Thyroid gland (tissue), 4 donors: ENCODE measurements around the gene FLNA. TPM values are rescaled to one million over a fixed set of nuclear protein-coding genes. Genes with fewer than 3 reads are reported as not detected.

Experiments used
- DNase-seq, 2 donors: peaks; one replicate each; pipeline ENCODE4 v3.0.0-alpha.2; 2019
- H3K27ac ChIP-seq, 3 donors: fragments of 200-600 bp; sonication (generic); 1 replicate in 2 of 3; 2 replicates in 1 of 3; pipeline ENCODE4 v1.5.1; 2016 to 2019; ENCODE audit warnings: mild to moderate bottlenecking in 1 of 3, moderate library complexity in 1 of 3
- H3K27me3 ChIP-seq: fragments of 200-600 bp; sonication (generic); one replicate; pipeline ENCODE4 v1.5.1; 2019
- H3K36me3 ChIP-seq, 2 donors: fragments of 200-600 bp; sonication (generic); one replicate each; pipeline ENCODE4 v1.5.1; 2016 to 2019
- H3K4me1 ChIP-seq, 2 donors: fragments of 200-600 bp; sonication (generic); one replicate each; pipeline ENCODE4 v1.5.1; 2017 to 2019
- H3K4me3 ChIP-seq, 3 donors: fragments of 200-600 bp; sonication (generic); replicated peaks in 1 of 3; 1 replicate in 2 of 3; 2 replicates in 1 of 3; pipeline ENCODE4 v1.5.1; 2016; ENCODE audit warnings: mild to moderate bottlenecking in 1 of 3
- H3K9me3 ChIP-seq: fragments of 200-600 bp; sonication (generic); one replicate; pipeline ENCODE4 v1.5.1; 2017
- CTCF ChIP-seq, 6 experiments: fragments of 200-600 bp in 3 of 6; fragments of 450-650 bp in 3 of 6; sonication (generic) in 3 of 6; IDR thresholded peaks; one replicate each; pipeline ENCODE4 v1.5.1; 2016 to 2019; ENCODE audit warnings: antibody characterized with exemption in 6 of 6, mild to moderate bottlenecking in 2 of 6, inconsistent platforms in 1 of 6, moderate library complexity in 1 of 6
- POLR2A ChIP-seq, 2 donors: fragments of 450-650 bp; IDR thresholded peaks; one replicate each; pipeline ENCODE4 v1.6.1; 2017; ENCODE audit warnings: antibody characterized with exemption in 2 of 2, mild to moderate bottlenecking in 2 of 2, moderate library complexity in 1 of 2
- WGBS, 2 donors: methylation state at CpG; one replicate each; pipeline ENCODE4 v1.1.5; 2017; 5-methylcytosine and 5-hydroxymethylcytosine counted together
- intact Hi-C: fragments of 100-400 bp; cut with DNase I; formaldehyde crosslinking; loops from one replicate; pipeline ENCODE4 v1.15.1; 2023
- total RNA-seq, 4 donors: library from RNA; depleted of rRNA; stranded (reverse); fragments of >200 nt; gene quantifications; one replicate each; pipeline ENCODE4 v1.2.3, GENCODE V29; 2016

The FLNA gene
- total RNA-seq, 4 donors from 2014 or later: 143 to 553 (median 291) TPM

- TF ChIP-seq POLR2A (IDR thresholded peaks at IDR 0.05) (no peak), CTCF (IDR thresholded peaks at IDR 0.05) (no peak)
- no peak for DNase-seq
- WGBS, 2 donors: 93 to 95% methylated on average over 13 to 31 of the region's 34 CpGs
- no peaks in the 10 kb centered on the region for H3K27me3 ChIP-seq
- no peaks in the 10 kb centered on the region for H3K9me3 ChIP-seq
- H3K4me3 ChIP-seq: no peak overlapping the region
- H3K4me1 ChIP-seq: no peaks in the 10 kb centered on the region
- no peak overlapping the region for H3K27ac ChIP-seq
- intact Hi-C loops: no loop called here
- peaks cover 64 to 66% of the 10 kb centered on the region in 2 donors for H3K36me3 ChIP-seq
Measured at GRCh38 chrX:154360155-154360713, 14.2 kb downstream of the FLNA start.

- 60% methylated on average over 1 of the region's 41 CpGs; no CpG with 5 or more reads in 1 of the 2 donors for WGBS, 2 donors
- no peak for TF ChIP-seq POLR2A (IDR thresholded peaks at IDR 0.05)
- TF ChIP-seq CTCF (IDR thresholded peaks at IDR 0.05): no peak
- H3K4me3 ChIP-seq: no peak overlapping the region
- no peak for DNase-seq
- H3K36me3 ChIP-seq: peaks cover 64 to 69% of the 10 kb centered on the region in 2 donors
- H3K9me3 ChIP-seq: no peaks in the 10 kb centered on the region
- H3K27me3 ChIP-seq: no peaks in the 10 kb centered on the region
- no peak overlapping the region for H3K27ac ChIP-seq
- no peaks in the 10 kb centered on the region for H3K4me1 ChIP-seq
- intact Hi-C loops: no loop called here
Measured at GRCh38 chrX:154359362-154360154, 14.9 kb downstream of the FLNA start.

- intact Hi-C loops: no loop called here
- no peaks in the 10 kb centered on the region for H3K4me1 ChIP-seq
- 100% methylated on average over 1 to 2 of the region's 6 CpGs for WGBS, 2 donors
Measured at GRCh38 chrX:154358829-154359228, 15.6 kb downstream of the FLNA start.

GRCh38 chrX:154358011-154358410 is 16.4 kb downstream of the FLNA start:
- WGBS, 2 donors: 82% methylated on average over 10 of the region's 11 CpGs; no CpG with 5 or more reads in 1 of the 2 donors

More at GRCh38 chrX:154358829-154359228, 15.6 kb downstream of the FLNA start:
- no peak overlapping the region for H3K4me3 ChIP-seq
- H3K27me3 ChIP-seq: no peaks in the 10 kb centered on the region
- H3K36me3 ChIP-seq: peaks cover 60 to 72% of the 10 kb centered on the region in 2 donors
- H3K27ac ChIP-seq: no peak overlapping the region
- DNase-seq: no peak
- no peaks in the 10 kb centered on the region for H3K9me3 ChIP-seq
- TF ChIP-seq CTCF (IDR thresholded peaks at IDR 0.05) (no peak), POLR2A (IDR thresholded peaks at IDR 0.05) (no peak)

More at GRCh38 chrX:154358011-154358410, 16.4 kb downstream of the FLNA start:
- Histone ChIP-seq H3K4me1 (no peaks in the 10 kb centered on the region), H3K27me3 (no peaks in the 10 kb centered on the region), H3K36me3 (peaks cover 66 to 74% of the 10 kb centered on the region in 2 donors), H3K4me3 (no peak overlapping the region), H3K27ac (no peak overlapping the region), H3K9me3 (no peaks in the 10 kb centered on the region)
- TF ChIP-seq CTCF (IDR thresholded peaks at IDR 0.05): no peak
- no peak for TF ChIP-seq POLR2A (IDR thresholded peaks at IDR 0.05)
- intact Hi-C loops: no loop called here
- DNase-seq: no peak
